ENCODE results near the gene CARD11. TPM values are rescaled to one million over a fixed set of nuclear protein-coding genes. Genes with fewer than 3 reads are reported as not detected.
A peak's percentile ranks its signal among the peaks of the same experiment; 100 is the strongest.

Gene CARD11
- total and polyA plus RNA-seq, 10 donors, result 30.3 to 72.6 (median 48.8) TPM

GRCh38 chr7:2864204-2864985 lies 179.3 kb downstream of the CARD11 start:
- peaks cover 19 to 45% (median 34%) of the 10 kb centered on the region in 6 donors for H3K4me1 ChIP-seq
- H3K27me3 ChIP-seq (replicated peaks in 1 of 7), result no peaks in the 10 kb centered on the region
- TF ChIP-seq CTCF (IDR thresholded peaks at IDR 0.05 in 8 of 11, conservative IDR thresholded peaks at IDR 0.05 in 3 of 11), result no peak
- no peak for TF ChIP-seq POLR2A (IDR thresholded peaks at IDR 0.05)
- TF ChIP-seq POLR2AphosphoS5 (IDR thresholded peaks at IDR 0.05), result no peak
- H3K9me3 ChIP-seq, result no peaks in the 10 kb centered on the region
- H3K27ac ChIP-seq, result peak overlapping the region; percentile 67 to 92 (median 88)
- WGBS, 5 donors, result 64 to 84% (median 77%) methylated on average over 12 of the region's 12 CpGs
- DNase-seq, result no peak
- H3K36me3 ChIP-seq, result no peaks in the 10 kb centered on the region
- intact Hi-C loops (cut with DNase I; ENCODE audit: low total_unique reads), result loop anchor here (10.0 kb wide), 2 partner anchors 290 to 1030 kb away; no protein-coding TSS in a partner anchor
- peak overlapping the region in 1 of 8 donors; percentile 9 for H3K4me3 ChIP-seq

GRCh38 chr7:2863461-2864066 lies 180.1 kb downstream of the CARD11 start:
- TF ChIP-seq POLR2AphosphoS5 (IDR thresholded peaks at IDR 0.05), result peak; percentile 80 to 91 (median 86)
- TF ChIP-seq POLR2A (IDR thresholded peaks at IDR 0.05), result no peak
- peak in 2 of 11 experiments; percentile 11 to 19 for TF ChIP-seq CTCF (IDR thresholded peaks at IDR 0.05 in 8 of 11, conservative IDR thresholded peaks at IDR 0.05 in 3 of 11)
- intact Hi-C loops (cut with DNase I; ENCODE audit: low total_unique reads), result loop anchor here (10.0 kb wide), 2 partner anchors 291 to 1031 kb away; no protein-coding TSS in a partner anchor

GRCh38 chr7:2862831-2863361 lies 180.8 kb downstream of the CARD11 start:
- no peaks in the 10 kb centered on the region for H3K9me3 ChIP-seq
- no peaks in the 10 kb centered on the region for H3K36me3 ChIP-seq
- peaks cover 19 to 37% (median 32%) of the 10 kb centered on the region in 6 donors for H3K4me1 ChIP-seq
- peak overlapping the region; percentile 67 to 92 (median 88) for H3K27ac ChIP-seq
- TF ChIP-seq POLR2AphosphoS5 (IDR thresholded peaks at IDR 0.05), result no peak
- peak overlapping the region in 2 of 8 donors; percentile 4 to 23 for H3K4me3 ChIP-seq
- WGBS, 5 donors, result 56 to 74% (median 72%) methylated on average over 17 to 22 of the region's 22 CpGs
- intact Hi-C loops (cut with DNase I; ENCODE audit: low total_unique reads), result loop anchor here (10.0 kb wide), 2 partner anchors 292 to 1032 kb away; no protein-coding TSS in a partner anchor
- no peak for DNase-seq
- H3K27me3 ChIP-seq (replicated peaks in 1 of 7), result no peaks in the 10 kb centered on the region

More at GRCh38 chr7:2863461-2864066, 180.1 kb downstream of the CARD11 start:
- H3K4me1 ChIP-seq, result peaks cover 19 to 37% (median 32%) of the 10 kb centered on the region in 6 donors
- peak overlapping the region in 4 of 8 donors; percentile 4 to 23 (median 8) for H3K4me3 ChIP-seq
- no peaks in the 10 kb centered on the region for H3K27me3 ChIP-seq (replicated peaks in 1 of 7)
- 3 to 13% (median 4%) methylated on average over 17 to 18 of the region's 18 CpGs for WGBS, 5 donors
- DNase-seq, result peak; percentile 87
- H3K36me3 ChIP-seq, result no peaks in the 10 kb centered on the region
- no peaks in the 10 kb centered on the region for H3K9me3 ChIP-seq
- peak overlapping the region; percentile 67 to 92 (median 88) for H3K27ac ChIP-seq

GRCh38 chr7:2861509-2861908 lies 182.2 kb downstream of the CARD11 start:
- H3K4me3 ChIP-seq, result no peak overlapping the region
- H3K36me3 ChIP-seq, result no peaks in the 10 kb centered on the region
- H3K4me1 ChIP-seq, result peaks cover 19 to 37% (median 32%) of the 10 kb centered on the region in 6 donors
- WGBS, 5 donors, result 88 to 100% (median 94%) methylated on average over 4 of the region's 4 CpGs
- H3K27me3 ChIP-seq (replicated peaks in 1 of 7), result no peaks in the 10 kb centered on the region
- no peak overlapping the region for H3K27ac ChIP-seq
- TF ChIP-seq CTCF (IDR thresholded peaks at IDR 0.05 in 8 of 11, conservative IDR thresholded peaks at IDR 0.05 in 3 of 11) (no peak), POLR2A (IDR thresholded peaks at IDR 0.05) (no peak), POLR2AphosphoS5 (IDR thresholded peaks at IDR 0.05) (no peak)
- no peaks in the 10 kb centered on the region for H3K9me3 ChIP-seq
- DNase-seq, result no peak
- intact Hi-C loops (cut with DNase I; ENCODE audit: low total_unique reads), result loop anchor here (10.0 kb wide), 2 partner anchors 293 to 1033 kb away; no protein-coding TSS in a partner anchor

Measured in spleen (tissue), 11 donors.